Thyroid gland (tissue), 4 donors: Measurements from ENCODE around the gene EXPH5.

ENCODE experiments used
- CTCF ChIP-seq, 6 experiments: fragments of 200-600 bp in 3 of 6; fragments of 450-650 bp in 3 of 6; sonication (generic) in 3 of 6; IDR thresholded peaks; one replicate each; pipeline ENCODE4 v1.5.1; 2016 to 2019; ENCODE audit warnings: antibody characterized with exemption in 6 of 6, mild to moderate bottlenecking in 2 of 6, inconsistent platforms in 1 of 6, moderate library complexity in 1 of 6
- POLR2A ChIP-seq, 2 donors: fragments of 450-650 bp; IDR thresholded peaks; one replicate each; pipeline ENCODE4 v1.6.1; 2017; ENCODE audit warnings: antibody characterized with exemption in 2 of 2, mild to moderate bottlenecking in 2 of 2, moderate library complexity in 1 of 2

GRCh38 chr11:108592591-108593213 is 866 bp downstream of the EXPH5 start:
- TF ChIP-seq CTCF (IDR thresholded peaks at IDR 0.05) (no peak), POLR2A (IDR thresholded peaks at IDR 0.05) (no peak)
